GM18517 (cell line): ENCODE measurements around the gene CD8B2.
"Not testable (repeated sequence)": the region's sequence is repeated elsewhere in the genome, so short reads cannot be mapped to it uniquely, and the experiment has no call there.

Source experiments
- ATAC-seq: cut with Tn5 transposase; IDR thresholded peaks from one replicate; pipeline ENCODE4 v1.9.1; 2021; ENCODE audit warnings: mild to moderate bottlenecking, moderate library complexity; ENCODE audit not compliant: unreplicated experiment

CD8B2 gene

GRCh38 chr2:106547164-106547903 lies 60.2 kb downstream of the CD8B2 start:
- no peak for ATAC-seq

- ATAC-seq, result no peak
Measured at GRCh38 chr2:106551417-106552130, 64.4 kb downstream of the CD8B2 start.

- no peak for ATAC-seq
Measured at GRCh38 chr2:106552921-106553320, 65.8 kb downstream of the CD8B2 start.

GRCh38 chr2:106553321-106553720 lies 66.2 kb downstream of the CD8B2 start:
- no peak for ATAC-seq

- no peak for ATAC-seq
Measured at GRCh38 chr2:106554411-106554810, 67.2 kb downstream of the CD8B2 start.

GRCh38 chr2:106555053-106555452 lies 67.9 kb downstream of the CD8B2 start:
- ATAC-seq, result no peak

- not testable (repeated sequence) for ATAC-seq
Measured at GRCh38 chr2:106559786-106560185, 72.6 kb downstream of the CD8B2 start.

- no peak for ATAC-seq
Measured at GRCh38 chr2:106560773-106561172, 73.6 kb downstream of the CD8B2 start.

GRCh38 chr2:106561356-106561755 lies 74.2 kb downstream of the CD8B2 start:
- ATAC-seq, result no peak

- no peak for ATAC-seq
Measured at GRCh38 chr2:106561803-106562202, 74.6 kb downstream of the CD8B2 start.

- ATAC-seq, result no peak
Measured at GRCh38 chr2:106562268-106563186, 75.4 kb downstream of the CD8B2 start.

- no peak for ATAC-seq
Measured at GRCh38 chr2:106563195-106563594, 76.0 kb downstream of the CD8B2 start.

- no peak for ATAC-seq
Measured at GRCh38 chr2:106565599-106565998, 78.4 kb downstream of the CD8B2 start.

GRCh38 chr2:106566050-106566449 lies 78.9 kb downstream of the CD8B2 start:
- no peak for ATAC-seq

- ATAC-seq, result not testable (repeated sequence)
Measured at GRCh38 chr2:106566484-106566883, 79.3 kb downstream of the CD8B2 start.

GRCh38 chr2:106570316-106570715 lies 83.2 kb downstream of the CD8B2 start:
- no peak for ATAC-seq
